PC-9 (cell line): ENCODE results near the gene ERAS. TPM values are rescaled to one million over a fixed set of nuclear protein-coding genes. Genes with fewer than 3 reads are reported as not detected.

Experiments used
- BruUV-seq: library from RNA; stranded (reverse); fragments of 400-500 nt; replicated peaks from 2 replicates; lab custom pipeline; 2021; lab: Mats Ljungman, UMichigan
- CTCF ChIA-PET: fragments of 300-600 bp; sonication (Branson Sonifier 250); formaldehyde crosslinking; loops from one replicate; lab custom pipeline; 2022; ENCODE audit warnings: antibody characterized with exemption; lab: Charles Lee
- POLR2A ChIA-PET: fragments of 300-600 bp; sonication (Branson Sonifier 250); formaldehyde crosslinking; loops from one replicate; lab custom pipeline; 2022; ENCODE audit warnings: antibody characterized with exemption; ENCODE audit not compliant: unreplicated experiment; lab: Charles Lee
- DNase-seq, 2 experiments: peaks; one replicate each; pipeline versions ENCODE4 v3.0.0 to v3.0.0-alpha.2; 2015 to 2022; ENCODE audit warnings: mixed read lengths in 1 of 2
- H2AFZ ChIP-seq: fragments of 200-600 bp; sonication (generic); 2 replicates; pipeline ENCODE4 v1.8.1; 2017; ENCODE audit warnings: antibody characterized with exemption
- H3F3A ChIP-seq: fragments of 200-600 bp; sonication (generic); 2 replicates; pipeline ENCODE4 v1.8.1; 2017; ENCODE audit warnings: antibody characterized with exemption, mild to moderate bottlenecking, low read depth; ENCODE audit not compliant: insufficient read depth
- H3K27ac ChIP-seq: fragments of 200-600 bp; sonication (generic); 2 replicates; pipeline ENCODE4 v1.6.1; 2016; ENCODE audit warnings: mixed run types
- H3K27me3 ChIP-seq: fragments of 200-600 bp; sonication (generic); 2 replicates; pipeline ENCODE4 v1.6.1; 2016; ENCODE audit warnings: low read depth, mixed run types; ENCODE audit not compliant: insufficient read depth
- H3K36me3 ChIP-seq: fragments of 200-600 bp; sonication (generic); 2 replicates; pipeline ENCODE4 v1.6.1; 2016; ENCODE audit warnings: low read depth, mixed run types
- H3K4me1 ChIP-seq: fragments of 200-600 bp; sonication (generic); replicated peaks from 2 replicates; pipeline ENCODE4 v1.6.1; 2016; ENCODE audit warnings: mixed run types; ENCODE audit not compliant: insufficient read depth
- H3K4me2 ChIP-seq: fragments of 200-600 bp; sonication (generic); 2 replicates; pipeline ENCODE4 v1.6.1; 2017; ENCODE audit warnings: mixed run types
- H3K4me3 ChIP-seq: fragments of 200-600 bp; sonication (generic); 2 replicates; pipeline ENCODE4 v1.6.1; 2016; ENCODE audit warnings: mixed run types
- H3K79me2 ChIP-seq: fragments of 200-600 bp; sonication (generic); 2 replicates; pipeline ENCODE4 v1.6.1; 2017; ENCODE audit warnings: low read depth, mixed run types
- H3K9me2 ChIP-seq: fragments of 200-600 bp; sonication (generic); 2 replicates; pipeline ENCODE4 v1.8.1; 2017; ENCODE audit warnings: mild to moderate bottlenecking; ENCODE audit not compliant: insufficient read depth
- H3K9me3 ChIP-seq: fragments of 200-600 bp; sonication (generic); 2 replicates; pipeline ENCODE4 v1.8.1; 2016; ENCODE audit warnings: low read depth; ENCODE audit not compliant: insufficient read depth
- H4K20me1 ChIP-seq: fragments of 200-600 bp; sonication (generic); 2 replicates; pipeline ENCODE4 v1.8.1; 2017; ENCODE audit not compliant: insufficient read depth
- CTCF ChIP-seq: fragments of 200-600 bp; sonication (generic); conservative IDR thresholded peaks from 2 replicates; pipeline ENCODE4 v1.6.1; 2017; ENCODE audit warnings: mixed run types, antibody characterized with exemption, mild to moderate bottlenecking, moderate library complexity
- EZH2 ChIP-seq: fragments of 200-600 bp; sonication (generic); IDR thresholded peaks from 2 replicates; pipeline ENCODE4 v1.8.0; 2017; ENCODE audit warnings: antibody characterized with exemption, low read depth
- intact Hi-C: fragments of 100-400 bp; cut with micrococcal nuclease; formaldehyde crosslinking; loops from one replicate; pipeline ENCODE4 v1.10.0; 2022; ENCODE audit not compliant: unreplicated experiment
- total RNA-seq: library from RNA; stranded (reverse); gene quantifications from 2 replicates; pipeline ENCODE4 v1.2.3, GENCODE V29; 2021

Gene ERAS
- total RNA-seq, 1 experiment from 2014 or later, result not detected

- no peak overlapping the region for H3K27ac ChIP-seq
- no peak overlapping the region for H2AFZ ChIP-seq
- H3K36me3 ChIP-seq, result no peaks in the 10 kb centered on the region
- H3K4me1 ChIP-seq, result peaks cover 3% of the 10 kb centered on the region
- no peaks in the 10 kb centered on the region for H3K79me2 ChIP-seq
- no peaks in the 10 kb centered on the region for H4K20me1 ChIP-seq
- H3K9me3 ChIP-seq, result no peaks in the 10 kb centered on the region
- no peaks in the 10 kb centered on the region for H3K9me2 ChIP-seq
- ChIA-PET CTCF (no interaction called here), POLR2A (no interaction called here)
- no peak overlapping the region for H3K4me3 ChIP-seq
- H3K27me3 ChIP-seq, result no peaks in the 10 kb centered on the region
- no peak for DNase-seq
- no peak for TF ChIP-seq EZH2
- TF ChIP-seq CTCF, result no peak
- no peak overlapping the region for H3K4me2 ChIP-seq
- intact Hi-C loops, result no loop called here
- no peaks in the 10 kb centered on the region for H3F3A ChIP-seq
- BruUV-seq, result no TSS peak
These were observed 36.7 kb upstream of the ERAS start for GRCh38 chrX:48789366-48790220.

- Histone ChIP-seq H3K9me3 (no peaks in the 10 kb centered on the region), H3K4me1 (peaks cover 7% of the 10 kb centered on the region), H2AFZ (no peak overlapping the region), H3K4me2 (no peak overlapping the region), H3K9me2 (no peaks in the 10 kb centered on the region), H3K27me3 (no peaks in the 10 kb centered on the region), H4K20me1 (no peaks in the 10 kb centered on the region), H3K27ac (no peak overlapping the region), H3K36me3 (no peaks in the 10 kb centered on the region), H3K4me3 (no peak overlapping the region), H3K79me2 (no peaks in the 10 kb centered on the region), H3F3A (no peaks in the 10 kb centered on the region)
- ChIA-PET CTCF (no interaction called here), POLR2A (no interaction called here)
- intact Hi-C loops, result no loop called here
- BruUV-seq, result no TSS peak
- DNase-seq, result no peak
- TF ChIP-seq EZH2 (no peak), CTCF (no peak)
These were observed 35.8 kb upstream of the ERAS start for GRCh38 chrX:48790477-48790876.

GRCh38 chrX:48791063-48791820, 35.1 kb upstream of the ERAS start:
- H3K9me2 ChIP-seq, result no peaks in the 10 kb centered on the region
- TF ChIP-seq EZH2 (no peak), CTCF (no peak)
- no peak overlapping the region for H3K4me2 ChIP-seq
- H2AFZ ChIP-seq, result no peak overlapping the region
- no peak for DNase-seq
- no peaks in the 10 kb centered on the region for H3K9me3 ChIP-seq
- no peak overlapping the region for H3K27ac ChIP-seq
- H3F3A ChIP-seq, result no peaks in the 10 kb centered on the region
- intact Hi-C loops, result no loop called here
- H3K27me3 ChIP-seq, result no peaks in the 10 kb centered on the region
- H3K4me3 ChIP-seq, result no peak overlapping the region
- ChIA-PET CTCF (no interaction called here), POLR2A (interaction anchor here (0.6 kb wide), 1 partner anchor 240 kb away, joined by 3 read pairs; no protein-coding TSS in a partner anchor)
- no peaks in the 10 kb centered on the region for H3K36me3 ChIP-seq
- no peaks in the 10 kb centered on the region for H4K20me1 ChIP-seq
- peaks cover 12% of the 10 kb centered on the region for H3K4me1 ChIP-seq
- H3K79me2 ChIP-seq, result no peaks in the 10 kb centered on the region
- BruUV-seq, result no TSS peak
